ENCODE results near the gene MEA1. TPM values are rescaled to one million over a fixed set of nuclear protein-coding genes. Genes with fewer than 3 reads are reported as not detected.

The MEA1 gene
- total and polyA plus RNA-seq, 4 donors = 31.5 to 109 (median 106) TPM

DNA sequence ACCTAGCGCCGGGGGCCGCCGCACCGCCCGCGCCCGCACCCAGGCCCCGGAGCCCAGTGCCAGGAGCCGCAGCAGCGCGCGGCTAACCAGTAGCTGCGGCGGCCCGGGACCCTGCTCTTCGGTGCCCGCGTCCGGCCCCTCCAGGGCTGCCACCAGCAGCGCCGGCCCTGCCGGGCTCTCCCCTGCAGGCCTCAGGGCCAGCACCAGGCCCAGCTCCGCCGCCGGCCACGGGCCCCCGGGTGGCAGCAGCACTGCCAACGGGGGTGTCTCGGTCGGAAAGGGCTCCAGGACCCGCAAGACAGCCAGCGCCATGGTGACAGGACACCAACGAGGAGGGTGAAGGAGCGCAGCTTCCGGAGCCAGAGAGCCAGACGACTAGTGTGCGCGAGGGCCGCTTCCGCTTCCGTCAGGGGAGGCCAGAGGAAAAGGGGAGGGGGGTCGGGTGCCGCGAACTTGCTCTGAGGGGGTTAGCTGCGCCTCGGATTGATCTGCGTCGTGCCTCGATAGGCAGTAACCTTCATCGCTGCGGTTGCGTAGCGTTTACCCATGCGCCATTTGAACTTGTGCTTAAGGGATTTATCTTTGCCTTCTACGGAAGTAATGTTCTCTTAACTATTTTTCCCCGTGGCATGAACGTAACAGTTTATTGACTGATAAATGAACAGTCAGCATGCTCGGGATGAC is 34.8 kb downstream of the MEA1 start, which contains the start of gene PEX6:
Gene PEX6, minus strand, starts transcription at position 343 of the 684 bp plus-strand sequence. Its CDS starts 31 bp downstream, at position 312.
- DNase-seq (ENCODE audit: low read depth in 4 of 6, low spot score in 6 of 6) = peak; percentile 62 to 97 (median 86)
- peaks cover 36% of the 10 kb centered on the region for H3K4me1 ChIP-seq (ENCODE audit: control insufficient read depth, insufficient read depth, low read length)
- H3K27me3 ChIP-seq (ENCODE audit: control insufficient read depth, insufficient read depth, low read length) = no peaks in the 10 kb centered on the region
- peaks cover 5% of the 10 kb centered on the region for H3K36me3 ChIP-seq (ENCODE audit: control insufficient read depth, insufficient read depth, low read length)
- peak within 1 kb of the TSS; percentile 70 for H3K4me3 ChIP-seq (ENCODE audit: low read depth, low read length)
- H3K9me3 ChIP-seq (ENCODE audit: control insufficient read depth, insufficient read depth, low read length) = no peaks in the 10 kb centered on the region
- H3K27ac ChIP-seq (ENCODE audit: low read depth, low read length) = peak within 1 kb of the TSS; percentile 90
- WGBS (ENCODE audit: insufficient coverage) = under 1% methylated on average over 59 of the region's 59 CpGs

DNA sequence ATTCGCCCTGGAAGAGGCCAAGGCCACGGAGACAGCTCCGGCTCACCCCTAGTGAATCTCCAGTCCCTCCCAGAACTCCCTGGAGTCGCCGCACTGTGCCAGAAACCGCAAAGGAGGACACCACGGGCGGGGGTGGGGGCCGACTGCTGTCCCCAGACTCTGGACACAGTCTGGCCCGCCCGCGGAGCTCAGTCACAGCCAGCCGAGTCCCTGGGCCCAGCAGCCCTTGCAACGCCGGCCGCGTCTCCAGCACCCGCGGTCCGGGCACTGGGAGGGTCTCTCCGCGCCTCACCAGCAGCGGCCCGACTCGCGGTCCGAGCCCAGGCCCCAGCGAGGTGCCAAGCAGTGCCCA is 35.3 kb downstream of the MEA1 start:
- Histone ChIP-seq H3K27ac (ENCODE audit: low read depth, low read length) (no peak overlapping the region), H3K9me3 (ENCODE audit: control insufficient read depth, insufficient read depth, low read length) (no peaks in the 10 kb centered on the region), H3K36me3 (ENCODE audit: control insufficient read depth, insufficient read depth, low read length) (peaks cover 9% of the 10 kb centered on the region), H3K4me1 (ENCODE audit: control insufficient read depth, insufficient read depth, low read length) (peaks cover 31% of the 10 kb centered on the region), H3K4me3 (ENCODE audit: low read depth, low read length) (peak overlapping the region; percentile 70), H3K27me3 (ENCODE audit: control insufficient read depth, insufficient read depth, low read length) (no peaks in the 10 kb centered on the region)
- no peak for DNase-seq (ENCODE audit: low read depth in 4 of 6, low spot score in 6 of 6)
- WGBS (ENCODE audit: insufficient coverage) = 1% methylated on average over 28 of the region's 28 CpGs

DNA sequence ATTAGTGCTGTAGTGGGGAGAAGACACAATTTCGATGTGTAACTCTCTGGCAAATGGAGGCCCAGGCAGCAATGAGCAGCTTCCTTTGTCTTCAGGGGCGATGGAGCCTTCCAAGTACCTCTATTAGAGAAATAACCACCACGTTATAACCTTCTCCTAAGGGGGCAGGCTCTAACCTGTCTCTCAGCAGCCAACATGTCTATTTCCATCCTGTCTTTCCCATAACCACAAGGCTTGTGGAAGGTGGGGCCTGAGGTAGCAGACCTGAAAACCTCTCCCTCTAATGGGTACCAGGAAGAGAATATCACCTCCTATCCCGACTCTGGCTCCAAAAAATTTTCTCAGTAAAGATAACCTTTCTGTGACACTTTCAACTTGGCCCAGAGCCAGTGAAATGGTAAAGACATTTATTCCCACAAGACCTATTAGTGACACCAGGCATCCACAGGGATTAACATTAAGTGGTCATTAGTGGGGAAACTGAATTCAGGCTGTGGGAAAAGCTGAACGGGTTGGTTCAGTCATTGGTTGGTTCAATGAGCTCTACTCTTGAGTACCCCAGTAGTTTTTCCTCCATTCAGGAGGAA is 38.7 kb downstream of the MEA1 start:
- Histone ChIP-seq H3K4me1 (ENCODE audit: control insufficient read depth, insufficient read depth, low read length) (peaks cover 23% of the 10 kb centered on the region), H3K27me3 (ENCODE audit: control insufficient read depth, insufficient read depth, low read length) (no peaks in the 10 kb centered on the region), H3K4me3 (ENCODE audit: low read depth, low read length) (no peak overlapping the region), H3K27ac (ENCODE audit: low read depth, low read length) (no peak overlapping the region), H3K9me3 (ENCODE audit: control insufficient read depth, insufficient read depth, low read length) (no peaks in the 10 kb centered on the region), H3K36me3 (ENCODE audit: control insufficient read depth, insufficient read depth, low read length) (peaks cover 15% of the 10 kb centered on the region)
- DNase-seq (ENCODE audit: low read depth in 4 of 6, low spot score in 6 of 6) = no peak
- 95% methylated on average over 3 of the region's 5 CpGs for WGBS (ENCODE audit: insufficient coverage)

DNA sequence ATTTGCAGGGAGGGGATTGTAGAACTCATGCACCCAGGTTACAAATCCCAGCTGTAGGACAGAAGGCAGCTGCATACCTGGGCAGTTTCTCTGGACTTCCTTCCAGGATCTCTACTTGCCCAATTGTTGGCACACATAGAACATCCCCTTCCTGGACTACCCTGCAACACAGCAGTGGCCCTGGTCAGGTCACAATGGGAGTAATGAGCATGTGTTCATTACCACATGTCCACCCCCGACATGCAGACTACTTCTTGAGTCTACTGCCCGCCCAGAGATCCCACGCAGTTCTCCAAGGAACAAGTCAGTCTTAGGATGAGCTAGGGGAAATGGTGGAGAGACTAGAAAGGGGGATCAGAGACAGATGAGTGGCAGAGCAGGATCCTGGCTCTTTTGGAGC is 39.8 kb downstream of the MEA1 start:
- no peaks in the 10 kb centered on the region for H3K27me3 ChIP-seq (ENCODE audit: control insufficient read depth, insufficient read depth, low read length)
- H3K27ac ChIP-seq (ENCODE audit: low read depth, low read length) = no peak overlapping the region
- peaks cover 14% of the 10 kb centered on the region for H3K4me1 ChIP-seq (ENCODE audit: control insufficient read depth, insufficient read depth, low read length)
- peaks cover 26% of the 10 kb centered on the region for H3K36me3 ChIP-seq (ENCODE audit: control insufficient read depth, insufficient read depth, low read length)
- no peaks in the 10 kb centered on the region for H3K9me3 ChIP-seq (ENCODE audit: control insufficient read depth, insufficient read depth, low read length)
- no peak for DNase-seq (ENCODE audit: low read depth in 4 of 6, low spot score in 6 of 6)
- no CpG with 5 or more reads among the region's 3 CpGs for WGBS (ENCODE audit: insufficient coverage)
- no peak overlapping the region for H3K4me3 ChIP-seq (ENCODE audit: low read depth, low read length)

DNA sequence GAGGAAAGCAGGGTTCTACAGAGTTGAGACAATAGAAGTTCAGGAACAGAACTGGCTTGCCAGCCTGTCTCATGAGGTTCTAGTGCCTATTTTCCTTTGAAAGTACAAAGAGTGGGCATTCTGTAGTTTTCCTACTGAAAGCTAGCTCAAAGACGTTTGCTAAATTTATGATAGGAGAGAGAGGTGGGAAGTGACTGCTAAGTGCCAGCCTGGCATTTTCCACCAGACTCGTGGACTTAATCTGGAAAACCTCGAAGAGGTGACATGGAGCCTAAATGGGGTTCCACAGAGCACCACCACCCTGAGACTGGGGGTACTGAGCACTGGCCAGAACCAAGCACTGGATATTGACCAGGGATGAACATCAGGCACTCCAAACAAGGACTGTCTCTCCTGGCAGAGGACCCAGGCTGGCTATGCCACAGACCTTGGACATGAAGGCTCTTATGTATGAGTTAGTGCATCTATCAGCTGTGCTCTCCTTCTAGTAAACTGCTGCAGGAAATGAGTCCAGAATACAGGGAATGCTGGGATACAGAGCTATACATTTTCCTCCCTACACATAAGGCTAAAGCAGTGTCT is 41.9 kb downstream of the MEA1 start:
- peaks cover 45% of the 10 kb centered on the region for H3K36me3 ChIP-seq (ENCODE audit: control insufficient read depth, insufficient read depth, low read length)
- 88% methylated on average over 3 of the region's 3 CpGs for WGBS (ENCODE audit: insufficient coverage)
- H3K9me3 ChIP-seq (ENCODE audit: control insufficient read depth, insufficient read depth, low read length) = no peaks in the 10 kb centered on the region
- H3K27ac ChIP-seq (ENCODE audit: low read depth, low read length) = no peak overlapping the region
- H3K4me1 ChIP-seq (ENCODE audit: control insufficient read depth, insufficient read depth, low read length) = no peaks in the 10 kb centered on the region
- H3K27me3 ChIP-seq (ENCODE audit: control insufficient read depth, insufficient read depth, low read length) = no peaks in the 10 kb centered on the region
- H3K4me3 ChIP-seq (ENCODE audit: low read depth, low read length) = no peak overlapping the region
- no peak for DNase-seq (ENCODE audit: low read depth in 4 of 6, low spot score in 6 of 6)

DNA sequence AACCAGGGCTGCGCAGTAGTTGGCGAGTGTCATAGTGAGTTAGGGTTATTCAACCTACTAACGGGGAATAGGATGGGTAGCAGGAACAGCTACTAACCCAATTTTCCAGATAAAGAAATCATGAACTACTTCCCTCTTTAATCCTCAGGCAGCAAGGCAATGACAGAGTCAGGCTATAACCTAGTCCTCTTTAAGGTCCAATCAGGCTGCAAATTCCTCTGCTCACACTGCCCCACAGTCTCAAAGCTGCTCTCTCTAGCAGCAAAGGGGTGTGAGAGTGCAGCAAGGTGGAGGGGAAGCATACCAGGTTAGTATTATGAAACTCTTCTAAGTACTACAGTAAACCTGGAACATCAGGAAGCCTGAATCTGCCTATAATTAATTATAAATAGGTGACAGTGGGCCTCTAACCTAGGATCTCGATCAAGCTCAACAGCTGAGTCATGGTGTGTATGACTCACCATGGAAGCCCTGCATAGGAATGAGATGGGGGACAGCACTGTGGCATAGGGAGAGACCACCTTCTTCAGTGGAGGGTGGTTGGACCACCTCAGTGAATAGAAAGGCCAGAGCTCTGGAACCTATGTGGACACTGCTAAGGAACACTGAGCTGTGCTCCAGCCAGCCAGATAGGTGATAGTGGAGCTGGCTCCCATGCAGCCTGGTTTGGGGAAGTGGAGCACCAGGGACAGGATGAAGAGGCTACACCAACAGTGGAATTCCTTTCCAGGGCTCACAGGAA is 42.7 kb downstream of the MEA1 start:
- no peak overlapping the region for H3K27ac ChIP-seq (ENCODE audit: low read depth, low read length)
- DNase-seq (ENCODE audit: low read depth in 4 of 6, low spot score in 6 of 6) = no peak
- no CpG with 5 or more reads among the region's 4 CpGs for WGBS (ENCODE audit: insufficient coverage)

DNA sequence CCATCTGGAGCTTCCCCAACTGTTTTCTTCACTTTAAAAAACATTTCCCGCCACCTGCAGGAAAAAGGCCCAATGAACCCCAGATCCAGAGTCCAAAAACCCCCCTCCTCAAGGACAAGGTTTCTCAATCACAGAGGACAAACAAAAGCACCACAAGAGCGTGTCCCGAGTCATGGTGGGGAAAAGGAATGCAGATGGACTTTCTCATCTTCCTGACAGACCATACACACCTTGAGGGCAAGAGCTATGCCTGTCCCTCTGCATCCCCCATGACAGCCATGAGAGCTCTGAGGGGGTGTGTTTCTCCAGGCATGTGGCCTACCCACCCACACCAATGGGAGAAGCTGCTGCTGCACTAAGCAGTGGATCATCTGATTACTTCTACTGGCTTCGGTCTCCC is 43.8 kb downstream of the MEA1 start:
- DNase-seq (ENCODE audit: low read depth in 4 of 6, low spot score in 6 of 6) = no peak
- WGBS (ENCODE audit: insufficient coverage) = no CpG with 5 or more reads among the region's 4 CpGs
- Histone ChIP-seq H3K36me3 (ENCODE audit: control insufficient read depth, insufficient read depth, low read length) (peaks cover 64% of the 10 kb centered on the region), H3K9me3 (ENCODE audit: control insufficient read depth, insufficient read depth, low read length) (no peaks in the 10 kb centered on the region), H3K27ac (ENCODE audit: low read depth, low read length) (no peak overlapping the region), H3K4me1 (ENCODE audit: control insufficient read depth, insufficient read depth, low read length) (no peaks in the 10 kb centered on the region), H3K4me3 (ENCODE audit: low read depth, low read length) (no peak overlapping the region), H3K27me3 (ENCODE audit: control insufficient read depth, insufficient read depth, low read length) (no peaks in the 10 kb centered on the region)

More for the DNA sequence above, 42.7 kb downstream of the MEA1 start:
- Histone ChIP-seq H3K36me3 (ENCODE audit: control insufficient read depth, insufficient read depth, low read length) (peaks cover 53% of the 10 kb centered on the region), H3K27me3 (ENCODE audit: control insufficient read depth, insufficient read depth, low read length) (no peaks in the 10 kb centered on the region), H3K4me3 (ENCODE audit: low read depth, low read length) (no peak overlapping the region), H3K4me1 (ENCODE audit: control insufficient read depth, insufficient read depth, low read length) (no peaks in the 10 kb centered on the region), H3K9me3 (ENCODE audit: control insufficient read depth, insufficient read depth, low read length) (no peaks in the 10 kb centered on the region)

DNA sequence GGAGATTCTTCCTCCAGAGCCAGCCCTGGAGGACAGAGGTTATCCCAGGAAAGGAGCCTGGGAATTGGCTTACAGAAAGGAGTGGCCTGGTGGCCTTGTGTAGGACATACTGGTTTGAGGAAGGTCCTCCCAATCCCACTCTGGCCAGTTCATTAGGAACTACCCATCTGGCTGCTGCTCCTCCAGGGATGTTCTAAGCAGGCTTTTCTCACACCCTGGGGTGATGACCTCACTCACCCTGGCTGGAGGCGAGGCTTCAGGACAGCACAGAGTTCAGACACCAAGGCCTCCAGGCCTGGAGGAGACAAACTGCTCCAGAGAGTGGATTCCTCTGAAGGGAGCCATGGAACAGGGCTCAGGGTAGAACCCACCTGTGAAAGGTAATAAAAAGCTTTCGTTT is 44.3 kb downstream of the MEA1 start:
- no peaks in the 10 kb centered on the region for H3K27me3 ChIP-seq (ENCODE audit: control insufficient read depth, insufficient read depth, low read length)
- no peak overlapping the region for H3K27ac ChIP-seq (ENCODE audit: low read depth, low read length)
- H3K4me1 ChIP-seq (ENCODE audit: control insufficient read depth, insufficient read depth, low read length) = no peaks in the 10 kb centered on the region
- no peak overlapping the region for H3K4me3 ChIP-seq (ENCODE audit: low read depth, low read length)
- peaks cover 66% of the 10 kb centered on the region for H3K36me3 ChIP-seq (ENCODE audit: control insufficient read depth, insufficient read depth, low read length)
- no peaks in the 10 kb centered on the region for H3K9me3 ChIP-seq (ENCODE audit: control insufficient read depth, insufficient read depth, low read length)
- WGBS (ENCODE audit: insufficient coverage) = 100% methylated on average over 1 of the region's 2 CpGs
- DNase-seq (ENCODE audit: low read depth in 4 of 6, low spot score in 6 of 6) = no peak

DNA sequence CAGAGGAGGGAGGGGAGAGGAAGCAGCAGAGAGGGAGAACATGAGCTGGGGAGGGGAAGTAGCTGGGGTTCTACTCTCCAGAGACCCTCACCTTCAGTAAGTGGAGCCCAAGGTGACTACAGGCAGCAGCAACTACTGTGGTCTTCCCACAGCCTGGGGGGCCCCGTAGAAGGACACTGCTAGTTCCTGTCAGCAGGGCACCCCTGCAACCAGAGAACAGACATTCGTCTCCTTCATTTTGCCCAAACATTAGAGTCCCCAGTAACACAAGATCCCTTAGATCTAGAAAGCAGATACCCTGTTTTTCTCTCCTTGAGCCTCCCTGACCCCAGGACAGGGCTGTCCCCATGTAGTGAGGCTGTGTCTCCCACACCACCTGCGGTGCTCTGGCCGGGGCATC is 45.0 kb downstream of the MEA1 start:
- WGBS (ENCODE audit: insufficient coverage) = 97% methylated on average over 3 of the region's 4 CpGs
- H3K4me1 ChIP-seq (ENCODE audit: control insufficient read depth, insufficient read depth, low read length) = no peaks in the 10 kb centered on the region
- no peak overlapping the region for H3K27ac ChIP-seq (ENCODE audit: low read depth, low read length)
- H3K27me3 ChIP-seq (ENCODE audit: control insufficient read depth, insufficient read depth, low read length) = no peaks in the 10 kb centered on the region
- H3K4me3 ChIP-seq (ENCODE audit: low read depth, low read length) = no peak overlapping the region
- DNase-seq (ENCODE audit: low read depth in 4 of 6, low spot score in 6 of 6) = no peak
- H3K36me3 ChIP-seq (ENCODE audit: control insufficient read depth, insufficient read depth, low read length) = peaks cover 71% of the 10 kb centered on the region
- no peaks in the 10 kb centered on the region for H3K9me3 ChIP-seq (ENCODE audit: control insufficient read depth, insufficient read depth, low read length)

Data from spinal cord (tissue), 10 donors.